A673 (cell line): ENCODE data around the gene KMO.

ENCODE experiments used
- EZH2 ChIP-seq: fragments of 200-600 bp; sonication (generic); IDR thresholded peaks from 2 replicates; pipeline ENCODE4 v1.6.1; 2017; ENCODE audit warnings: borderline replicate concordance, low read depth, mild to moderate bottlenecking, mixed read lengths, antibody characterized with exemption, low read length; ENCODE audit not compliant: poor library complexity, severe bottlenecking
- TF ChIP-seq, protein P1 (sequence below): fragments of 300-800, 200-600 bp; sonication (generic); conservative IDR thresholded peaks from 2 replicates; pipeline ENCODE4 v1.5.1; 2017; ENCODE audit warnings: low read depth, mild to moderate bottlenecking, antibody characterized with exemption, low read length, moderate library complexity, mixed read lengths

DNA sequence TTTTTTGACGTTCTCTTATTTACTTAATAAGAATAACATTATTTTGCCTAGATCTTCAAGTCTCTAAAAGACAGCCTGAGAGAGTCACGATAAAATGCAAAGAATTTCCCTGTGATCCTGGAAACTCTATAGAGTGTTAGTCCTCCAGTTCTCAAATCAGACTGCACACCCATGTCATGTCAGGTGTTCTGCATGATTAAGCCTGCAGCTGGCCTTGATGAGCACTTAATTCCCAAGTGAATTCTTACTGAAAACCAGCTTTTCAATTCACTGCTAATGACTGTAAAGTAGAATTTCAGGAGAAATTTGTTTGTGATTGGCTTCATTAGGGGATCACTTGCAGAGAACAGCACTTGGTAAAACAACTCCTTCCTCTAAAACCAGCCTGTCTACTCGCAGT, 66.1 kb downstream of the KMO start:
- TF ChIP-seq, protein P1, sequence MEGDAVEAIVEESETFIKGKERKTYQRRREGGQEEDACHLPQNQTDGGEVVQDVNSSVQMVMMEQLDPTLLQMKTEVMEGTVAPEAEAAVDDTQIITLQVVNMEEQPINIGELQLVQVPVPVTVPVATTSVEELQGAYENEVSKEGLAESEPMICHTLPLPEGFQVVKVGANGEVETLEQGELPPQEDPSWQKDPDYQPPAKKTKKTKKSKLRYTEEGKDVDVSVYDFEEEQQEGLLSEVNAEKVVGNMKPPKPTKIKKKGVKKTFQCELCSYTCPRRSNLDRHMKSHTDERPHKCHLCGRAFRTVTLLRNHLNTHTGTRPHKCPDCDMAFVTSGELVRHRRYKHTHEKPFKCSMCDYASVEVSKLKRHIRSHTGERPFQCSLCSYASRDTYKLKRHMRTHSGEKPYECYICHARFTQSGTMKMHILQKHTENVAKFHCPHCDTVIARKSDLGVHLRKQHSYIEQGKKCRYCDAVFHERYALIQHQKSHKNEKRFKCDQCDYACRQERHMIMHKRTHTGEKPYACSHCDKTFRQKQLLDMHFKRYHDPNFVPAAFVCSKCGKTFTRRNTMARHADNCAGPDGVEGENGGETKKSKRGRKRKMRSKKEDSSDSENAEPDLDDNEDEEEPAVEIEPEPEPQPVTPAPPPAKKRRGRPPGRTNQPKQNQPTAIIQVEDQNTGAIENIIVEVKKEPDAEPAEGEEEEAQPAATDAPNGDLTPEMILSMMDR = no peak
- TF ChIP-seq EZH2 = no peak
